ENCODE measurements around the gene PRDM2.

PRDM2 gene

GRCh38 chr1:13737398-13737797 is 37.4 kb downstream of the PRDM2 start:
- no peak for DNase-seq

- DNase-seq, result no peak
Measured at GRCh38 chr1:13746342-13746741, 46.4 kb downstream of the PRDM2 start.

- DNase-seq, result peak; percentile 97
Measured at GRCh38 chr1:13748610-13749505, 48.9 kb downstream of the PRDM2 start.

GRCh38 chr1:13749543-13750341 is 49.8 kb downstream of the PRDM2 start:
- DNase-seq, result peak; percentile 35

- DNase-seq, result no peak
Measured at GRCh38 chr1:13751458-13751871, 51.5 kb downstream of the PRDM2 start.

- DNase-seq, result no peak
Measured at GRCh38 chr1:13751985-13752384, 52.0 kb downstream of the PRDM2 start.

- DNase-seq, result no peak
Measured at GRCh38 chr1:13752852-13753251, 52.9 kb downstream of the PRDM2 start.

- no peak for DNase-seq
Measured at GRCh38 chr1:13753636-13754402, 53.8 kb downstream of the PRDM2 start.

- no peak for DNase-seq
Measured at GRCh38 chr1:13754510-13755103, 54.6 kb downstream of the PRDM2 start.

GRCh38 chr1:13756557-13757315 is 56.7 kb downstream of the PRDM2 start:
- DNase-seq, result no peak

GRCh38 chr1:13757693-13758092 is 57.7 kb downstream of the PRDM2 start:
- DNase-seq, result no peak

- DNase-seq, result no peak
Measured at GRCh38 chr1:13759072-13759471, 59.1 kb downstream of the PRDM2 start.

- no peak for DNase-seq
Measured at GRCh38 chr1:13760340-13760739, 60.4 kb downstream of the PRDM2 start.

- DNase-seq, result no peak
Measured at GRCh38 chr1:13760921-13761320, 60.9 kb downstream of the PRDM2 start.

- DNase-seq, result no peak
Measured at GRCh38 chr1:13761883-13762282, 61.9 kb downstream of the PRDM2 start.

GRCh38 chr1:13762642-13763041 is 62.7 kb downstream of the PRDM2 start:
- DNase-seq, result no peak

GRCh38 chr1:13763222-13763621 is 63.2 kb downstream of the PRDM2 start:
- DNase-seq, result no peak

- DNase-seq, result no peak
Measured at GRCh38 chr1:13763991-13764390, 64.0 kb downstream of the PRDM2 start.

GRCh38 chr1:13764588-13765332 is 64.8 kb downstream of the PRDM2 start:
- DNase-seq, result no peak

- no peak for DNase-seq
Measured at GRCh38 chr1:13766592-13767564, 66.9 kb downstream of the PRDM2 start.
